ENCODE measurements around the gene SWT1.

- TF ChIP-seq POLR2A (IDR thresholded peaks at IDR 0.05) (no peak), CTCF (IDR thresholded peaks at IDR 0.05) (no peak), POLR2AphosphoS5 (IDR thresholded peaks at IDR 0.05) (no peak)
Measured at GRCh38 chr1:185108321-185108720, 48.6 kb upstream of the SWT1 start.
